Loucy (cell line): ENCODE results near the gene TSPAN17.

ENCODE experiments used
- EZH2phosphoT487 ChIP-seq: fragments of 200-600 bp; IDR thresholded peaks from 2 replicates; pipeline ENCODE4 v1.6.1; 2018; ENCODE audit warnings: antibody characterized with exemption, mild to moderate bottlenecking, moderate library complexity, borderline replicate concordance
- TF ChIP-seq, protein P1 (sequence below): fragments of 200-600 bp; sonication (generic); conservative IDR thresholded peaks from 2 replicates; pipeline ENCODE4 v1.5.1; 2014; ENCODE audit warnings: mild to moderate bottlenecking, antibody characterized with exemption, low read length

DNA sequence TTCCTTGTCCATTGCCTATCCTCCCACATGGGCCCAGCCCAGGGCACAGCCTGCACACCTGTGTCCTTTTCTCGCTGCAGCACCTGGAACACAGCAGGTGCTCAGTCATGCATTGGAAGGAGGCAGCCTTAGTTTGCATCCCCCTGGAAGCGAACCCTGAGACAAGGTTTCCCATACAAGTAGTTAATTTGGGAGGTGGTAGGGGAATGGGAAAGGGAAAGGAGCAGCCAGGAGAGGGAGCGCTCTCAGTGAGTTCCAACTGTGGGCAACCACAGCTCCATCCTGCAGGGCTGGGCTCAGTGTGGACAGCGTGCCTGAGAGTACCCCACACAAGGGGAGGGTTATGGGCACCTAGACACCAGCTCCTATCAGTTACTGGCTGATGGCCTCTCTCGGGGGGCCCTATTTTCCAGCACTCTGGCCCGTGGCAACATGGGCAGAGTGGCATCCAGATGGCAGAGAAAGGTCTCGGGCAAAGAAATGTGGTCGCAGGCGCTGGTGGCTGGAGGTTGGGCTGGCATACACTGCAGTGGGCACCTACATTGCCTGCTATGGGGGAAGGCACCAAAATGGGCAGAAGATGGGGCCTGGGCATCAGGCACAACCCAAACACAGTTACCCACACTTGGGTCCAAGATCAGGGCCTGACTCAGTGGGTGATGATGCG lies 50.1 kb downstream of the TSPAN17 start:
- TF ChIP-seq, protein P1, sequence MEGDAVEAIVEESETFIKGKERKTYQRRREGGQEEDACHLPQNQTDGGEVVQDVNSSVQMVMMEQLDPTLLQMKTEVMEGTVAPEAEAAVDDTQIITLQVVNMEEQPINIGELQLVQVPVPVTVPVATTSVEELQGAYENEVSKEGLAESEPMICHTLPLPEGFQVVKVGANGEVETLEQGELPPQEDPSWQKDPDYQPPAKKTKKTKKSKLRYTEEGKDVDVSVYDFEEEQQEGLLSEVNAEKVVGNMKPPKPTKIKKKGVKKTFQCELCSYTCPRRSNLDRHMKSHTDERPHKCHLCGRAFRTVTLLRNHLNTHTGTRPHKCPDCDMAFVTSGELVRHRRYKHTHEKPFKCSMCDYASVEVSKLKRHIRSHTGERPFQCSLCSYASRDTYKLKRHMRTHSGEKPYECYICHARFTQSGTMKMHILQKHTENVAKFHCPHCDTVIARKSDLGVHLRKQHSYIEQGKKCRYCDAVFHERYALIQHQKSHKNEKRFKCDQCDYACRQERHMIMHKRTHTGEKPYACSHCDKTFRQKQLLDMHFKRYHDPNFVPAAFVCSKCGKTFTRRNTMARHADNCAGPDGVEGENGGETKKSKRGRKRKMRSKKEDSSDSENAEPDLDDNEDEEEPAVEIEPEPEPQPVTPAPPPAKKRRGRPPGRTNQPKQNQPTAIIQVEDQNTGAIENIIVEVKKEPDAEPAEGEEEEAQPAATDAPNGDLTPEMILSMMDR: no peak
- no peak for TF ChIP-seq EZH2phosphoT487
